Hepatocyte (in vitro differentiated cells): ENCODE results near the gene GNPTAB. TPM values are rescaled to one million over a fixed set of nuclear protein-coding genes. Genes with fewer than 3 reads are reported as not detected.
"Not testable (repeated sequence)": the region's sequence is repeated elsewhere in the genome, so short reads cannot be mapped to it uniquely, and the experiment has no call there.

Experiments
- DNase-seq: peaks from one replicate; pipeline ENCODE4 v3.0.0-alpha.2; 2016; ENCODE audit warnings: low spot score
- H2AFZ ChIP-seq: fragments of 200-600 bp; sonication (generic); 2 replicates; pipeline ENCODE4 v1.6.0; 2016; ENCODE audit warnings: antibody characterized with exemption, mild to moderate bottlenecking
- H3K27ac ChIP-seq: fragments of 200-600 bp; sonication (generic); 2 replicates; pipeline ENCODE4 v1.5.1; 2016; ENCODE audit warnings: mild to moderate bottlenecking
- H3K27me3 ChIP-seq: fragments of 200-600 bp; sonication (generic); 2 replicates; pipeline ENCODE4 v1.6.1; 2016
- H3K36me3 ChIP-seq: fragments of 200-600 bp; sonication (generic); replicated peaks from 2 replicates; pipeline ENCODE4 v1.5.1; 2016; ENCODE audit warnings: low read depth; ENCODE audit not compliant: insufficient read depth
- H3K4me1 ChIP-seq: fragments of 200-600 bp; sonication (generic); 2 replicates; pipeline ENCODE4 v1.5.1; 2016; ENCODE audit warnings: mild to moderate bottlenecking, moderate library complexity; ENCODE audit not compliant: insufficient read depth
- H3K4me2 ChIP-seq: fragments of 200-600 bp; sonication (generic); 2 replicates; pipeline ENCODE4 v1.6.0; 2016
- H3K4me3 ChIP-seq: fragments of 200-600 bp; sonication (generic); 2 replicates; pipeline ENCODE4 v1.5.1; 2016; ENCODE audit warnings: mild to moderate bottlenecking
- H3K79me2 ChIP-seq: fragments of 200-600 bp; sonication (generic); 2 replicates; pipeline ENCODE4 v1.6.0; 2017; ENCODE audit warnings: mild to moderate bottlenecking
- H3K9me2 ChIP-seq: fragments of 200-600 bp; sonication (generic); replicated peaks from 2 replicates; pipeline ENCODE4 v1.6.0; 2017; ENCODE audit warnings: mild to moderate bottlenecking; ENCODE audit not compliant: insufficient read depth
- H3K9me3 ChIP-seq: fragments of 200-600 bp; sonication (generic); 2 replicates; pipeline ENCODE4 v1.5.1; 2016; ENCODE audit warnings: low read depth, mild to moderate bottlenecking
- H4K20me1 ChIP-seq: fragments of 200-600 bp; sonication (generic); 2 replicates; pipeline ENCODE4 v1.6.0; 2016; ENCODE audit warnings: mild to moderate bottlenecking; ENCODE audit not compliant: insufficient read depth, poor library complexity, severe bottlenecking
- EZH2 ChIP-seq: fragments of 200-600 bp; sonication (generic); IDR thresholded peaks from 2 replicates; pipeline ENCODE4 v1.6.1; 2016; ENCODE audit warnings: antibody characterized with exemption, mild to moderate bottlenecking, borderline replicate concordance
- EZH2phosphoT487 ChIP-seq: fragments of 200-600 bp; sonication (generic); IDR thresholded peaks from one replicate; pipeline ENCODE4 v1.6.1; 2018; ENCODE audit warnings: antibody characterized with exemption, mild to moderate bottlenecking, low read depth, moderate library complexity; ENCODE audit not compliant: unreplicated experiment, severe bottlenecking
- WGBS: methylation state at CpG from one replicate; pipeline ENCODE4 v1.1.6; 2016; ENCODE audit warnings: low lambda C conversion rate; ENCODE audit errors: missing lambda C conversion rate; 5-methylcytosine and 5-hydroxymethylcytosine counted together
- polyA plus RNA-seq: library from polyadenylated mRNA; unstranded; fragments of >200 nt; fragmentation: Nextera tagmentation; extraction: Ambion mirVana; gene quantifications from 2 replicates; pipeline ENCODE4 v1.2.1, GENCODE V29; 2016
- total RNA-seq: library from RNA; depleted of rRNA; stranded (reverse); fragments of >200 nt; gene quantifications from 2 replicates; pipeline ENCODE4 v1.2.3, GENCODE V29; 2014
- TF ChIP-seq, protein P1 (sequence below): fragments of 200-600 bp; sonication (generic); IDR thresholded peaks from 2 replicates; pipeline ENCODE4 v1.5.1; 2016; ENCODE audit warnings: antibody characterized with exemption, mild to moderate bottlenecking; ENCODE audit not compliant: poor library complexity

Gene GNPTAB
- total and polyA plus RNA-seq, 2 experiments from 2014 or later = 13.8 to 21.6 TPM

DNA sequence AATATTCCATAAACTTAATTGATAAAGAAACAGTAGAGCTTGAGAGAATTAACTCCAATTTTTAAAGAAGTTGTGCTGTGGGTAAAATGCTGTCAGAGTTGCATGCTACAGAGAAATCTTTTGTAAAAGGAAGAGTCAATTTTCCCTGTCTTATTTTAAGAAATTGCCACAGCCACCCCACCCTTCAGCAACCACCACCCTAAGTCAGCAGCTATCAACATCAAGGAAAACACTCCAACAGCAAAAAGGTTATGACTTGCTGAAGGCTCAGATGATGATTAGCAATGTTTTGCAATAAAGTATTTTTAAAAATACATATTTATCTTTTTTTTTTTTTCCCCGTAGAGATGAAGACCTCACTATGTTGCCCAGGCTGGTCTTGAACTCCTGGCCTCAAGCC, 40.2 kb upstream of the GNPTAB start:
- Histone ChIP-seq H3K4me3 (no peak overlapping the region), H3K27ac (no peak overlapping the region), H3K79me2 (no peaks in the 10 kb centered on the region), H3K9me2 (no peaks in the 10 kb centered on the region), H3K36me3 (no peaks in the 10 kb centered on the region), H3K27me3 (no peaks in the 10 kb centered on the region), H4K20me1 (no peaks in the 10 kb centered on the region), H3K9me3 (no peaks in the 10 kb centered on the region), H3K4me2 (no peak overlapping the region), H3K4me1 (no peaks in the 10 kb centered on the region), H2AFZ (no peak overlapping the region)
- TF ChIP-seq EZH2phosphoT487 (no peak), EZH2 (no peak)
- TF ChIP-seq, protein P1, sequence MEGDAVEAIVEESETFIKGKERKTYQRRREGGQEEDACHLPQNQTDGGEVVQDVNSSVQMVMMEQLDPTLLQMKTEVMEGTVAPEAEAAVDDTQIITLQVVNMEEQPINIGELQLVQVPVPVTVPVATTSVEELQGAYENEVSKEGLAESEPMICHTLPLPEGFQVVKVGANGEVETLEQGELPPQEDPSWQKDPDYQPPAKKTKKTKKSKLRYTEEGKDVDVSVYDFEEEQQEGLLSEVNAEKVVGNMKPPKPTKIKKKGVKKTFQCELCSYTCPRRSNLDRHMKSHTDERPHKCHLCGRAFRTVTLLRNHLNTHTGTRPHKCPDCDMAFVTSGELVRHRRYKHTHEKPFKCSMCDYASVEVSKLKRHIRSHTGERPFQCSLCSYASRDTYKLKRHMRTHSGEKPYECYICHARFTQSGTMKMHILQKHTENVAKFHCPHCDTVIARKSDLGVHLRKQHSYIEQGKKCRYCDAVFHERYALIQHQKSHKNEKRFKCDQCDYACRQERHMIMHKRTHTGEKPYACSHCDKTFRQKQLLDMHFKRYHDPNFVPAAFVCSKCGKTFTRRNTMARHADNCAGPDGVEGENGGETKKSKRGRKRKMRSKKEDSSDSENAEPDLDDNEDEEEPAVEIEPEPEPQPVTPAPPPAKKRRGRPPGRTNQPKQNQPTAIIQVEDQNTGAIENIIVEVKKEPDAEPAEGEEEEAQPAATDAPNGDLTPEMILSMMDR = no peak
- DNase-seq = no peak
- WGBS = 100% methylated on average over 1 of the region's 1 CpG

DNA sequence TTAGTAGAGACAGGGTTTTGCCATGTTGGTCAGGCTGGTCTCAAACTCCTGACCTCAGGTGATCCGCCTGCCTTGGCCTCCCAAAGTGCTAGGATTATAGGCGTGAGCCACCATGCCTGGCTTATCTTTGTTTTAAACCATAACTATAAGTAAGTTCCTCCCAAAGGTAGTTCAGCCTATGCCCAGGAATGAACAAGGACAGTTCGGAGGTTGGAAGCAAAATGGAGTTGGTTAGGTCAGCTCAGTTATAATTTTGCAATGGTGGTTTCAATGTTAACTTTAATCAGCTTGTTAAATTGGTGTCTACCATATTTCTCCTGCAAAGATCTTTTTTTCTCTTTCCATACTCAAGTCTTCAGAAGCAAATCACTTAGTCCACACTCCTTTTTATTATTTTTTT, 36.9 kb upstream of the GNPTAB start:
- H3K9me2 ChIP-seq, H3K36me3 ChIP-seq, H3K9me3 ChIP-seq, H2AFZ ChIP-seq, H3K79me2 ChIP-seq, H4K20me1 ChIP-seq, H3K4me1 ChIP-seq, H3K4me2 ChIP-seq, H3K27ac ChIP-seq, DNase-seq, H3K4me3 ChIP-seq, H3K27me3 ChIP-seq: not testable (repeated sequence)
- WGBS = 93% methylated on average over 3 of the region's 3 CpGs

DNA sequence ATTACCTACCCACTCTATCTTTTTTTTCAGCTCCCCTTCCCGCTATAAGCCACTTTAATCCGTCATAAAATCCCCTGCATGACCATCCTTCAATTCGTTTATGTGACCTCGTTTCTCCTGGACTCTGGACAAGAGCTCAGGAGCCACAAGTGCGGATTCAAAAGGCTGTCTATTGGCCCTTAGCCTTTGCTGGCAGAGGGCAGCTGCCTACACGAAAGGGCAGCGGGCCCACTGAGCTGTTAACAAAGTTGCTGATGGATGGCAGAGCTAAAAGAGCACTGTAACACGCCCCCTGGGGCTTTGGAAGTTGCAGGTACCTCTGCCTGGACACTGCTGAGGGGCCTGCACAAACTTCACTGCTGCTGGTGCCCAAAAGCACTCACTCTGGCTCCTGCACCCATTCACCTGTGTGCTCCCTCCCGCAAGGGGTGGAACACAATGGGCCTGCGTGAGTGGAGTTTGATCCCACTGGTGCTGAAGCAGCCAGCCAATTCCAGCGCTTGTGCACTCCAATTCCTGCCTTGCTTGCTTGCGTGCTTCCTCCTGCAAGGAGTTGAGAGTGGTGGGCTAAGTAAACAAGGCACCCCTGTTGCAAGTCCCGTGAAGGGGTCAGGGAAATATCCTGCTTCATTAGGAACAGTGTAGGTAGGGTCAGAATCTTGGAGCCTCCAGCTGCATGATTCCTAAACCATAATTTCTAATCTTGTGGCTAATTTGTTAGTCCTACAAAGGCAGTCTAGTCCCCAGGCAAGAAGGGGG, 36.0 kb upstream of the GNPTAB start:
- Histone ChIP-seq H3K4me1 (no peaks in the 10 kb centered on the region), H2AFZ (no peak overlapping the region), H3K4me3 (no peak overlapping the region), H3K4me2 (no peak overlapping the region), H4K20me1 (no peaks in the 10 kb centered on the region), H3K36me3 (no peaks in the 10 kb centered on the region), H3K27ac (no peak overlapping the region), H3K9me3 (no peaks in the 10 kb centered on the region), H3K9me2 (no peaks in the 10 kb centered on the region), H3K27me3 (no peaks in the 10 kb centered on the region), H3K79me2 (no peaks in the 10 kb centered on the region)
- WGBS = 58% methylated on average over 13 of the region's 13 CpGs
- no peak for DNase-seq
- TF ChIP-seq EZH2 = no peak

DNA sequence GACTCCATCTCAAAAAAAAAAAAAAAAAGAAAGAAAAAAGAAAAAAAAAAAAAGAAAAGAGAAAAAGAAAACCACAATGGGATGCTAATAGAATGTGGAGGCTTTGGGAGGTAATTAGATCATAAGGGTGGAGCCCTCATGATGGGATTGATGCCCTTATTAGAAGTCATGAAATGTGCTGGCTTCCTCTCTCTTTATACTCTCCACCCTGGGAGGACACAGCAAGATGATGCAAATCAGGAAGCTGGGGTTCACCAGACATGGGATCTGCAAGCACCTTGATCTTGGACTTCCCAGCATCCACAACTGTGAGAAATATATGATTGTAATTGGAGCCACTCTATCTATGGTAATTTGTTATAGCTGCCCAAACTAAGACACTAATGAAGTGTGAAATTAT, 33.2 kb upstream of the GNPTAB start:
- Histone ChIP-seq H3K27me3 (no peaks in the 10 kb centered on the region), H4K20me1 (no peaks in the 10 kb centered on the region), H3K9me3 (no peaks in the 10 kb centered on the region), H3K4me2 (no peak overlapping the region), H2AFZ (no peak overlapping the region), H3K4me3 (no peak overlapping the region), H3K27ac (no peak overlapping the region), H3K36me3 (no peaks in the 10 kb centered on the region), H3K9me2 (no peaks in the 10 kb centered on the region), H3K79me2 (no peaks in the 10 kb centered on the region), H3K4me1 (no peaks in the 10 kb centered on the region)
- no peak for TF ChIP-seq EZH2phosphoT487
- TF ChIP-seq, protein P1 = no peak
- TF ChIP-seq EZH2 = no peak
- no peak for DNase-seq
